NB4 (cell line): ENCODE measurements around the gene ZNF615.
"Not testable (repeated sequence)": the region's sequence is repeated elsewhere in the genome, so short reads cannot be mapped to it uniquely, and the experiment has no call there.

Experiments used
- DNase-seq: peaks from one replicate; pipeline ENCODE4 v3.0.0; 2010; ENCODE audit warnings: low read depth
- H3K4me3 ChIP-seq: one replicate; pipeline ENCODE4 v1.5.1; 2011; ENCODE audit warnings: mild to moderate bottlenecking, low read depth, low read length, moderate library complexity
- CTCF ChIP-seq: IDR thresholded peaks from one replicate; pipeline ENCODE4 v1.5.1; 2012; ENCODE audit warnings: low read depth, low read length
- MAX ChIP-seq: IDR thresholded peaks from 2 replicates; pipeline ENCODE4 v1.6.1; 2011; ENCODE audit warnings: low read depth, low read length
- MYC ChIP-seq: IDR thresholded peaks from 2 replicates; pipeline ENCODE4 v1.6.1; 2011; ENCODE audit warnings: low read depth, low read length
- POLR2A ChIP-seq: IDR thresholded peaks from 2 replicates; pipeline ENCODE4 v1.6.1; 2011; ENCODE audit warnings: mild to moderate bottlenecking; ENCODE audit not compliant: insufficient read length; ENCODE audit errors: extremely low read depth

The ZNF615 gene

GRCh38 chr19:52028027-52028779, 20.2 kb upstream of the ZNF615 start, which contains the start of gene ZNF614:
Gene ZNF614 (minus strand): TSS chr19:52028379. CDS start chr19:52025745, 2,634 bp downstream.
- peak within 1 kb of the TSS; percentile 94 for H3K4me3 ChIP-seq
- TF ChIP-seq CTCF (no peak), POLR2A (peak; percentile 76), MAX (peak; percentile 46; the same call in 1 of the 2 replicates), MYC (peak; percentile 7; the same call in 1 of the 2 replicates)
- peak; percentile 92 for DNase-seq

- DNase-seq, result not testable (repeated sequence)
- peak overlapping the region; percentile 94 for H3K4me3 ChIP-seq
Observed at GRCh38 chr19:52026255-52026990, 18.4 kb upstream of the ZNF615 start.

- DNase-seq, H3K4me3 ChIP-seq: not testable (repeated sequence)
Observed at GRCh38 chr19:52024478-52024877, 16.5 kb upstream of the ZNF615 start.

- H3K4me3 ChIP-seq, result no peak overlapping the region
- DNase-seq, result no peak
- TF ChIP-seq POLR2A (no peak), MYC (no peak), MAX (no peak), CTCF (no peak)
Observed at GRCh38 chr19:52022193-52022592, 14.2 kb upstream of the ZNF615 start.

- TF ChIP-seq MYC (no peak), MAX (no peak), POLR2A (no peak)
- DNase-seq, result no peak
Observed at GRCh38 chr19:52020506-52020905, 12.5 kb upstream of the ZNF615 start.

GRCh38 chr19:52010674-52011073, 2.7 kb upstream of the ZNF615 start:
- DNase-seq, result no peak
- TF ChIP-seq MYC, result no peak
- no peak for TF ChIP-seq MAX
- TF ChIP-seq POLR2A, result no peak
- TF ChIP-seq CTCF, result no peak
- no peak overlapping the region for H3K4me3 ChIP-seq

More at GRCh38 chr19:52020506-52020905, 12.5 kb upstream of the ZNF615 start:
- H3K4me3 ChIP-seq, result no peak overlapping the region

- DNase-seq, result no peak
- peak overlapping the region; percentile 88 for H3K4me3 ChIP-seq
- no peak for TF ChIP-seq CTCF
- TF ChIP-seq POLR2A, result no peak
- TF ChIP-seq MYC, result no peak
- TF ChIP-seq MAX, result no peak
Observed at GRCh38 chr19:52007451-52007805, 583 bp downstream of the ZNF615 start.
